Loucy (cell line): ENCODE results near the gene PTGER1.
A peak's percentile ranks its signal among the peaks of the same experiment; 100 is the strongest.

ENCODE experiments used
- H2AFZ ChIP-seq: fragments of 200-600 bp; sonication (generic); 2 replicates; pipeline ENCODE4 v1.6.0; 2016; ENCODE audit warnings: antibody characterized with exemption, mild to moderate bottlenecking, low read length, moderate library complexity
- H3F3A ChIP-seq: fragments of 200-600 bp; 2 replicates; pipeline ENCODE4 v1.6.0; 2016; ENCODE audit warnings: antibody characterized with exemption, low read depth, mild to moderate bottlenecking
- H3K27me3 ChIP-seq: fragments of 200-600 bp; sonication (generic); 2 replicates; pipeline ENCODE4 v1.6.1; 2014; ENCODE audit warnings: low read length, mild to moderate bottlenecking; ENCODE audit not compliant: insufficient read depth, poor library complexity, severe bottlenecking
- H3K36me3 ChIP-seq: fragments of 200-600 bp; sonication (generic); 2 replicates; pipeline ENCODE4 v1.6.1; 2016; ENCODE audit warnings: low read length; ENCODE audit not compliant: insufficient read depth
- H3K4me1 ChIP-seq: fragments of 200-600 bp; sonication (generic); 2 replicates; pipeline ENCODE4 v1.5.1; 2014; ENCODE audit warnings: low read length, mild to moderate bottlenecking; ENCODE audit not compliant: insufficient read depth, poor library complexity, severe bottlenecking
- H3K4me2 ChIP-seq: fragments of 200-600 bp; sonication (generic); 2 replicates; pipeline ENCODE4 v1.6.0; 2014; ENCODE audit warnings: antibody characterized with exemption, low read length, low read depth, mild to moderate bottlenecking; ENCODE audit not compliant: poor library complexity, severe bottlenecking
- H3K4me3 ChIP-seq: fragments of 200-600 bp; sonication (generic); 2 replicates; pipeline ENCODE4 v1.5.1; 2014; ENCODE audit warnings: low read length, mild to moderate bottlenecking, mixed read lengths; ENCODE audit not compliant: poor library complexity, severe bottlenecking
- H3K79me2 ChIP-seq: fragments of 200-600 bp; sonication (generic); 2 replicates; pipeline ENCODE4 v1.6.1; 2014; ENCODE audit warnings: low read length; ENCODE audit not compliant: insufficient read depth
- H3K9ac ChIP-seq: fragments of 200-600 bp; sonication (generic); 2 replicates; pipeline ENCODE4 v1.6.0; 2014; ENCODE audit warnings: mild to moderate bottlenecking, low read depth, low read length, moderate library complexity; ENCODE audit not compliant: poor library complexity, severe bottlenecking
- H3K9me2 ChIP-seq: fragments of 200-600 bp; sonication (generic); replicated peaks from 2 replicates; pipeline ENCODE4 v1.6.1; 2016; ENCODE audit warnings: low read depth, low read length, mixed read lengths
- H3K9me3 ChIP-seq: fragments of 200-600 bp; sonication (generic); 2 replicates; pipeline ENCODE4 v1.6.1; 2014; ENCODE audit warnings: mild to moderate bottlenecking, antibody characterized with exemption, low read length, low read depth; ENCODE audit not compliant: insufficient read depth
- H4K20me1 ChIP-seq: fragments of 200-600 bp; sonication (generic); 2 replicates; pipeline ENCODE4 v1.6.0; 2014; ENCODE audit warnings: antibody characterized with exemption, low read length, mild to moderate bottlenecking; ENCODE audit not compliant: insufficient read depth, poor library complexity, severe bottlenecking
- CTCF ChIP-seq: fragments of 200-600 bp; sonication (generic); conservative IDR thresholded peaks from 2 replicates; pipeline ENCODE4 v1.5.1; 2014; ENCODE audit warnings: mild to moderate bottlenecking, antibody characterized with exemption, low read length
- EZH2phosphoT487 ChIP-seq: fragments of 200-600 bp; IDR thresholded peaks from 2 replicates; pipeline ENCODE4 v1.6.1; 2018; ENCODE audit warnings: antibody characterized with exemption, mild to moderate bottlenecking, moderate library complexity, borderline replicate concordance

PTGER1 gene

GRCh38 chr19:14474827-14475226 is 327 bp downstream of the PTGER1 start:
- no peaks in the 10 kb centered on the region for H4K20me1 ChIP-seq
- H3K36me3 ChIP-seq = peaks cover 8% of the 10 kb centered on the region; the same call in 1 of the 2 replicates

GRCh38 chr19:14473978-14474578 is 1.1 kb downstream of the PTGER1 start:
- no peak overlapping the region for H3K9ac ChIP-seq
- no peaks in the 10 kb centered on the region for H4K20me1 ChIP-seq
- peaks cover 10% of the 10 kb centered on the region for H3K4me1 ChIP-seq
- H3K4me3 ChIP-seq = no peak overlapping the region
- H3K9me2 ChIP-seq = no peaks in the 10 kb centered on the region
- no peak for TF ChIP-seq CTCF
- TF ChIP-seq EZH2phosphoT487 = no peak
- H3K9me3 ChIP-seq = no peaks in the 10 kb centered on the region
- H2AFZ ChIP-seq = no peak overlapping the region
- no peaks in the 10 kb centered on the region for H3F3A ChIP-seq
- peaks cover 15% of the 10 kb centered on the region; the same call in 1 of the 2 replicates for H3K36me3 ChIP-seq
- H3K4me2 ChIP-seq = no peak overlapping the region
- no peaks in the 10 kb centered on the region for H3K79me2 ChIP-seq
- H3K27me3 ChIP-seq = no peaks in the 10 kb centered on the region

More at GRCh38 chr19:14474827-14475226, 327 bp downstream of the PTGER1 start:
- peak overlapping the region; percentile 22 for H3K9ac ChIP-seq
- no peaks in the 10 kb centered on the region for H3K9me3 ChIP-seq
- peaks cover 12% of the 10 kb centered on the region for H3K4me1 ChIP-seq
- H3K9me2 ChIP-seq = no peaks in the 10 kb centered on the region
- peak overlapping the region; percentile 19 for H3K4me2 ChIP-seq
- no peaks in the 10 kb centered on the region for H3F3A ChIP-seq
- TF ChIP-seq CTCF (no peak), EZH2phosphoT487 (no peak)
- H2AFZ ChIP-seq = no peak overlapping the region
- no peaks in the 10 kb centered on the region for H3K79me2 ChIP-seq
- no peak overlapping the region for H3K4me3 ChIP-seq
- H3K27me3 ChIP-seq = no peaks in the 10 kb centered on the region

- H3K4me1 ChIP-seq = peaks cover 10% of the 10 kb centered on the region
- H2AFZ ChIP-seq = no peak overlapping the region
- H3K27me3 ChIP-seq = no peaks in the 10 kb centered on the region
- no peaks in the 10 kb centered on the region for H3K79me2 ChIP-seq
- no peak overlapping the region for H3K4me3 ChIP-seq
- TF ChIP-seq CTCF (no peak), EZH2phosphoT487 (no peak)
- peaks cover 20% of the 10 kb centered on the region; the same call in 1 of the 2 replicates for H3K36me3 ChIP-seq
- no peaks in the 10 kb centered on the region for H4K20me1 ChIP-seq
- H3K9ac ChIP-seq = no peak overlapping the region
- no peak overlapping the region for H3K4me2 ChIP-seq
- no peaks in the 10 kb centered on the region for H3K9me2 ChIP-seq
- H3K9me3 ChIP-seq = no peaks in the 10 kb centered on the region
- H3F3A ChIP-seq = no peaks in the 10 kb centered on the region
Measured at GRCh38 chr19:14473073-14473977, 1.8 kb downstream of the PTGER1 start.
